Measurements from ENCODE around the gene DUSP16. TPM values are rescaled to one million over a fixed set of nuclear protein-coding genes. Genes with fewer than 3 reads are reported as not detected.

Gene DUSP16
- total and polyA plus RNA-seq, 2 of the 8 experiments (the other 6 are each of a cell fraction or from before 2014, with no cell fraction given), result 31.6 to 55.9 TPM

- Histone ChIP-seq H2BK120ac (replicated peaks; ENCODE audit: low read depth, low read length) (no peak overlapping the region), H3K79me2 (ENCODE audit: control insufficient read depth in 1 of 2, insufficient read depth in 2 of 2, low read length in 2 of 2) (no peaks in the 10 kb centered on the region), H2BK20ac (ENCODE audit: low read length) (no peak overlapping the region), H3K4me2 (ENCODE audit: insufficient read depth in 1 of 2, low read depth in 2 of 2, low read length in 2 of 2) (no peak overlapping the region), H2AK5ac (ENCODE audit: low read depth, low read length) (no peak overlapping the region), H2BK5ac (ENCODE audit: low read depth, low read length) (no peak overlapping the region), H4K8ac (ENCODE audit: extremely low read depth, insufficient read depth, low read length) (no peak overlapping the region), H4K20me1 (replicated peaks in 1 of 2; ENCODE audit: control insufficient read depth in 1 of 2, insufficient read depth in 2 of 2, low read length in 2 of 2) (no peaks in the 10 kb centered on the region), H2AFZ (ENCODE audit: low read length) (no peak overlapping the region), H3K9me3 (ENCODE audit: insufficient read depth in 2 of 2, low read depth in 1 of 2, low read length in 1 of 2) (no peaks in the 10 kb centered on the region), H3K23me2 (ENCODE audit: low read depth, low read length) (no peaks in the 10 kb centered on the region), H3K14ac (ENCODE audit: insufficient read length) (no peak overlapping the region), H3K56ac (replicated peaks; ENCODE audit: insufficient read length, low read depth, low read length) (no peak overlapping the region), H3K27me3 (replicated peaks in 1 of 4; ENCODE audit: control insufficient read depth in 3 of 4, extremely low read depth in 1 of 4, insufficient read depth in 3 of 4, low read length in 3 of 4) (no peaks in the 10 kb centered on the region), H2BK12ac (ENCODE audit: low read depth, low read length) (no peak overlapping the region), H3K27ac (ENCODE audit: low read depth, low read length) (no peak overlapping the region), H3K4me3 (ENCODE audit: extremely low read depth in 1 of 4, insufficient read depth in 2 of 4, low read depth in 3 of 4, low read length in 4 of 4) (no peak overlapping the region), H3K36me3 (ENCODE audit: control insufficient read depth in 2 of 4, insufficient read depth in 4 of 4, low read length in 3 of 4) (no peaks in the 10 kb centered on the region), H3K9ac (replicated peaks in 1 of 4; ENCODE audit: extremely low read depth in 1 of 4, low read depth in 3 of 4, low read length in 3 of 4) (no peak overlapping the region), H3K4ac (replicated peaks; ENCODE audit: insufficient read length, low read depth, low read length) (no peak overlapping the region), H3K18ac (ENCODE audit: extremely low read depth, low read length) (no peak overlapping the region), H4K5ac (ENCODE audit: insufficient read length, low read depth, low read length) (no peak overlapping the region), H3K4me1 (replicated peaks in 1 of 4; ENCODE audit: control insufficient read depth in 3 of 4, insufficient read depth in 4 of 4, low read length in 3 of 4) (peaks cover 0 to 3% (median 0%) of the 10 kb centered on the region in 4 experiments; a peak in 1 of 7 replicates), H3K79me1 (ENCODE audit: low read depth, low read length) (no peaks in the 10 kb centered on the region), H3K23ac (ENCODE audit: insufficient read length) (no peak overlapping the region), H4K91ac (replicated peaks; ENCODE audit: insufficient read length, low read length) (no peak overlapping the region), H2BK15ac (ENCODE audit: low read length) (no peak overlapping the region)
- ChIA-PET POLR2A (ENCODE audit: partially characterized antibody) (interaction anchor here (1.2 kb wide), 1 partner anchor 10 kb away, joined by 5 read pairs; no protein-coding TSS in a partner anchor), CTCF (ENCODE audit: partially characterized antibody) (interaction anchor here (0.6 kb wide), 1 partner anchor 175 kb away, joined by 3 read pairs; no protein-coding TSS in a partner anchor)
- FAIRE-seq, result no peak
- no peak for TF ChIP-seq CHD1 (IDR thresholded peaks at IDR 0.05; ENCODE audit: low read depth, low read length)
- no peak for TF ChIP-seq ATF3 (IDR thresholded peaks at IDR 0.05; ENCODE audit: insufficient read depth, low read depth, low read length)
- WGBS, 2 experiments (ENCODE audit: extremely low coverage in 1 of 2, insufficient coverage in 1 of 2, insufficient read length in 1 of 2, insufficient replicate concordance in 2 of 2, low coverage in 1 of 2, low lambda C conversion rate in 2 of 2, missing lambda C conversion rate in 1 of 2), result 86% methylated on average over 3 of the region's 3 CpGs; no CpG with 5 or more reads in 1 of the 2 experiments
- DNase-seq (ENCODE audit: low read depth in 1 of 2, low spot score in 2 of 2), result no peak
These were observed 115.9 kb downstream of the DUSP16 start for GRCh38 chr12:12446786-12447185.
